Stimulated activated CD4-positive, alpha-beta T cell treated with anti-CD3 and anti-CD28 coated beads, Interleukin-1b, Interleukin-23, amount 100 ng/mL, for 48 hours (primary cell): ENCODE data around the gene SCYGR3.
"Not testable (repeated sequence)": the region's sequence is repeated elsewhere in the genome, so short reads cannot be mapped to it uniquely, and the experiment has no call there.

ENCODE experiments used
- DNase-seq: peaks from one replicate; pipeline ENCODE4 v3.0.0-alpha.2; 2020

Gene SCYGR3

GRCh38 chr2:227612546-227613271 lies 1.9 kb downstream of the SCYGR3 start:
- DNase-seq: no peak

- no peak for DNase-seq
Observed at GRCh38 chr2:227610123-227610522, 4.5 kb downstream of the SCYGR3 start.

- DNase-seq: no peak
Observed at GRCh38 chr2:227608561-227609338, 5.9 kb downstream of the SCYGR3 start.

GRCh38 chr2:227607941-227608340 lies 6.7 kb downstream of the SCYGR3 start:
- no peak for DNase-seq

DNA sequence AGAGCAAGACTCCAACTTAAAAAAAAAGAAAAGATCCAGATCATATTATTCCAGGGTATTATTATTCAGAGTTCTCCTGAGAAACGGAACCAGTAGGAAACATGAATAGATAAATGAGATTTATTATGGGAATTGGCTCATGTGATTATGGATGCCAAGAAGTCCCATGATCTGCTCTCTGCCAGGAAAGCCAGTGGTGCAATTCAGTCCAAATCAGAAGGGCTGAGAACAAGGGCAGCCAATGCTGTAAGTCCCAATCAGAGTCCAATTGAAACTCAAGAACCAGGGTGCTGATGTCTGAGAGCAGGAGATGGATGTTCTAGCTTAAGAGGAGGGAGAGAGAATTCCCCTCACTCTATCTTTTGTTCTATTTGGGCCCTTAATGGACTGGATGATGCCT lies 8.2 kb downstream of the SCYGR3 start:
- no peak for DNase-seq

GRCh38 chr2:227602358-227602757 lies 12.3 kb downstream of the SCYGR3 start:
- DNase-seq: no peak

- DNase-seq: not testable (repeated sequence)
Observed at GRCh38 chr2:227598835-227599503, 15.7 kb downstream of the SCYGR3 start, which contains the start of gene SCYGR2. Gene SCYGR2 (plus strand): TSS chr2:227598893. CDS start chr2:227598893, 0 bp downstream.

- no peak for DNase-seq
Observed at GRCh38 chr2:227597998-227598397, 16.6 kb downstream of the SCYGR3 start.

DNA sequence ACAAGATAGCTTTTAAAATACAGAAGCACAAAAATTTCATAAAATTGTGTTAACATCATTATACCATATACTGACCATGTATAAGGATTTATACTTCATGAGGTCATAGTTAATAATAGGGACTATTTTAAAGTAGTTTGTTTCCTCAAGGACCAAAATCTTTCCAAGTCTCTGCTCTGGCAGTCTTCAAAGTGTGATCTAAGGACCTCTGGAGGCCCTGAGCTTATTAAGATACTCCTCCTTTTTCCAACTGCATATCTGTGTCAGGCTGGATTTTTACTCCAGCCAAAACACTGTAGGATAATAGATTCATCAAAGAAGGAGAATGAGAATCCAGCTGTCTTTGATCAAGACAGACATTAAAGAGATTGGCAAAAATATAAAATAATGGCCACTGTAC lies 17.6 kb downstream of the SCYGR3 start:
- no peak for DNase-seq

DNA sequence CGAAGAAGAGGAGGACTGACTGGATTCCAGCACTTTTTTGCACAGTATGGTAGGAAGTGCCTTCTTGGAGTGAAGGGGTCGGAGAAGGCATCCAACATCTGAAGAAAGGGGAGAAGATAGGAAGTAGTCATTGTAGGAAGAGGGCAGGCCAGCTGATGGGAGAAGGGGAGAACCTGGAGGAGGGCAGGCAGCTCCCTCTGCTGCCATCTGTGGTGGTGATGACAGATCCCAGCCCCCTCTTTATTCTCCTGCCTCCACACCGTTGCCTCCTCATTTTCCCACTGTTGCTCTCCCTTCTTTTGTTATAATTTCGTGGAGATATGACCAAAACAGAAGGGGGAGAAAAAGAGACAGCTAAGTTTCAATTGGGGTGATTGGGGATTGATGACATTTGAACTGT lies 18.8 kb downstream of the SCYGR3 start:
- no peak for DNase-seq

DNA sequence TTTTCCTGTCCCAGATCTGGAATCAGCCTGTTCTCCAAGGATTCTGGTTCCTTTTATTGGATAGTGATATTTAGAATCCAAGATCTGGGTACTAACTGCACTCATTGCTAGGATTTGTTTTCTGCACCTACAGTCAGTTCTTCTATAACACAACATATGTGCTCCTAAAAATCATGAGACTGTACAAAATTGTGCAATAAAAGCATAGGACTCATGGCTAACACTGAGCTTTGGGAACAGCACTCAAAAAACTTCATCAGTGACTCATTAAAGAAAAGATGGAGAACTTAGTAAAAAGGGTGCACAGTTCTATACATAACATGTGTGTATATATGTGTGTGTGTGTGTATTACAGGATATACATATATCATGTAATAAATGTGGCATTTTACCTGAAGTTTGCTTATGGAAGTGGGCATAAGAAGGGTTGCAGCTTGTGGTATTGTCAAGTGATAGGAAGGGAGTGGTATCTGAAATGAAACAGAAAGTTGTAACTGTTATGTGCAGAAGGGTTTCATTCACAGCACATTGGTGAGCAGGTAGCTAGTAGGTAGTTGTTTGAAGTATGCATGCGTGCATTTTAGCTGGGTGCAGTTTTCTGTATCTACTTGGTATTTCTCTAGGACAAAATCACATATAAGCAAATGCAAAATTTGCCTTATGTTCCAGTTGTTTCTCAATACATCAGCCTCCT lies 21.8 kb downstream of the SCYGR3 start:
- no peak for DNase-seq

GRCh38 chr2:227582369-227582768 lies 32.3 kb downstream of the SCYGR3 start:
- no peak for DNase-seq

DNA sequence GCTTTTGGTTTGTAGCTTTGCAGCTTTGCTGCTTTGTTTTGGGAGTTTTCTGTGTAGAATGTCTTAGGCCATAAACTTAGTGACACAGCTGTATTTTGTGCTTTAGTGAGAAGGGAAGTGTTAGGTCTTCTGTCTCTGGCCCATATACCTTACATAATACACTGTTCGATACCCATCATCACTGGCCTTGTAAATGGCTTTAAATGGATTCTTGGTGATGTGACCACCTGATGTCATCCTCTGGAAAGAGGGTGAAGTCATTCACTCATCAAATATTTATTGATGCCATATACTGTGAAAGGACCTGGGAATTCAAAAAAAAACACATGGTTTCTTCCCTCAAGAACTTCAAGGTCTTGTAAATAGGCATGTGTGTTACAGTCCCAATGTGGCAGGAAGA lies 34.8 kb downstream of the SCYGR3 start:
- DNase-seq: no peak

DNA sequence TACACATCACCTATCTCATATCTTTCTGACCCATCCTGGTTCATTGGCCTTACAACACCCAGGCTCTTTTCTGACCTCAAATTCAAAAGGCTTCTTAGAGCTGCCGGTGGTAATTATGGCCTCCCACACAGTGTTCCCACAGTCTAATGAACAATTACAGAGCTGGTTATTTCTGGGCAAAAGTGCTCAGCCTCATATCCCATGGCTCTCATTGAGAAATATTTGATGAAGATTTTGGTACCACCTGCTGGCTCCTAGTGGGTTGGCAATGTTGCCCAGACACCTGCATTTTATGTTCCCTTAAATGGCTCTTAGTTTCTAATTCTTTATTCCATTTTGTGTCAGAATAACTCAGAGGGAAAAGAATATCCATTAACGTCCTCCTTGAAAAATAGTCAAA lies 36.0 kb downstream of the SCYGR3 start:
- DNase-seq: no peak

DNA sequence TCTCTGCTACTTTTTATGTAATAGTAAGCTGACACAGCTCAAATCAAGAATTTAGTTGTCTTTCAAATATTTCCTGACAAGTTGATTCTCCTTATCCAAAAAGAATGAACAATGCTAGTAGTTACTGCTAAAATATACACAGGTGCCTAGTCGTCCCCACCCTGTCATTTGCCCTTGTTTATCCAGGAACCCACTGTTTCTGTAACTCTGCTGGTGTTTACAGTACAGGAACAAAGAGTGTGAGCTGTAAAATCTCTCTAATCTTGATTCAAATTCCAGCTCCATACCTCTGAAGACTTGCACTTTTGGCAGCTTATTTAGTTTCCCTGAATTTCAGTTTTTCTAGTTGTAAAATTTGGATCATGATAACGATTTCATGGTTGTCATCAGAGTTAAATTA lies 37.1 kb downstream of the SCYGR3 start:
- no peak for DNase-seq

DNA sequence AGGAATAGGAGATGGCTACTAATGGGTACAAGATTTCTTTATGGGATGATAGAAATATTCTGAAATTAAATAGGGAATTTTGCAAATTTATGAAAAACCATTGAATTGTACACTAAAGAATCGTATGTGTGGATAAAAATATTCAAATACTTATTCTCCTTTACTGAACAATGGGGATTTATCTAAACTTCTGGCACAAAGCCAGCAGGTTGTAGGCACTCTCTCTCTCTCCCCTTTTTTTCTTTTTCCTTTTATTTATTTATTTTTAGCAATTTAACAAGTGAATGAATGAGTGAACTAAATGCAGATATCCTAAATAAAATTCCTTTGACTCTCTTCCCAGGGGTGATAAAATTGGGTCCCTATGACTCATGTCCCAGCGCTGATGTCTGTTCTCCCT lies 37.8 kb downstream of the SCYGR3 start:
- no peak for DNase-seq

DNA sequence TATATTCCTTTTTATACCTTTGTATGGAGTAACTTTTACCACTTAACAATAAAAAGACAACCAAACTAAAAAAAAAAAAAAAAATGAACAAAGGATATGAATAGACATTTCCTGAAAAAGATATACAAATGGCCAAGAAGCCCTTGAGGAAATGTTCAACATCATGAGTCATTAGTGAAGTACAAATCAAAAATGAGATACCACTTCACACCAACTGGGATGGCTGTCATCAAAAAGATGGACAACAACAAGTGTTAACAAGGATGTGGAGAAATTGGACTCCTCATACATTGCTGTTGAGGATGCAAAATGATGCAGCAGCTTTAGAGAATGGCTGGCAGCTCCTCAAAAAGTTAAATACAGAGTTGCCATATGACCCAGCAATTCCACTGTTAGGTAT lies 38.5 kb downstream of the SCYGR3 start:
- DNase-seq: no peak

GRCh38 chr2:227570615-227571014 lies 44.0 kb downstream of the SCYGR3 start:
- DNase-seq: no peak

- no peak for DNase-seq
Observed at GRCh38 chr2:227568852-227569169, 45.8 kb downstream of the SCYGR3 start.

DNA sequence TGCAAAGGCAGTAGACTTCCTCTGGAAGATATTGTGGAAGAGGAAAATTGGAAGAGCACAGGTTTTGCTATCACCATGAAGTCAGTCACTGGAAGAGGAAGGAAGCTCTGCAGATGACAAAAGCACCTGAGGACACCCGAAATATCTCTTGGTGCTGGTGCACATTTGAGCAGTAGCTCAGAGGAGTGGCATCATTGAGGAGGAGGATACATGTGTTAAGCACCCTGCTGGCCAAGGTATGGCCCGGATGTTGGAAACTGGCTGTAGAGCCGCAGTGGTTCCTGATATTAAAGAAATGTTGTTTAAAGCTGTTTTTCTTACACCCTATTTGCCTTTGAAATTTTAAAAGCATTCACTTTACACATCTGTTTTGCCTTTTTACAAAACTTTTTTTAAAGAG lies 48.6 kb downstream of the SCYGR3 start:
- no peak for DNase-seq

- no peak for DNase-seq
Observed at GRCh38 chr2:227565080-227565479, 49.6 kb downstream of the SCYGR3 start.
